Posterior vena cava (tissue), 2 donors: ENCODE data around the gene ABCG5. TPM values are rescaled to one million over a fixed set of nuclear protein-coding genes. Genes with fewer than 3 reads are reported as not detected.

Source experiments
- DNase-seq: peaks from one replicate; pipeline ENCODE4 v3.0.0-alpha.2; 2020; ENCODE audit warnings: low spot score
- intact Hi-C, 2 donors: fragments of 100-400 bp; cut with DNase I; formaldehyde crosslinking; loops; one replicate each; pipeline versions ENCODE4 v1.14.1 to v1.14.2; 2022 to 2023
- total RNA-seq, 2 donors: library from RNA; stranded (reverse); fragmentation: NEBNext Ultra II Directional; extraction: Animal tissue kit (Norgen Biotek cat#: 25700); gene quantifications; one replicate each; pipeline ENCODE4 v1.2.1, GENCODE V29; 2021
- donor health status: DM: yes; HTN: yes; CAD: no.
- donor health status: DM: yes; HTN: yes; CAD: no.

Gene ABCG5
- total RNA-seq, 2 donors from 2014 or later, result not detected

DNA sequence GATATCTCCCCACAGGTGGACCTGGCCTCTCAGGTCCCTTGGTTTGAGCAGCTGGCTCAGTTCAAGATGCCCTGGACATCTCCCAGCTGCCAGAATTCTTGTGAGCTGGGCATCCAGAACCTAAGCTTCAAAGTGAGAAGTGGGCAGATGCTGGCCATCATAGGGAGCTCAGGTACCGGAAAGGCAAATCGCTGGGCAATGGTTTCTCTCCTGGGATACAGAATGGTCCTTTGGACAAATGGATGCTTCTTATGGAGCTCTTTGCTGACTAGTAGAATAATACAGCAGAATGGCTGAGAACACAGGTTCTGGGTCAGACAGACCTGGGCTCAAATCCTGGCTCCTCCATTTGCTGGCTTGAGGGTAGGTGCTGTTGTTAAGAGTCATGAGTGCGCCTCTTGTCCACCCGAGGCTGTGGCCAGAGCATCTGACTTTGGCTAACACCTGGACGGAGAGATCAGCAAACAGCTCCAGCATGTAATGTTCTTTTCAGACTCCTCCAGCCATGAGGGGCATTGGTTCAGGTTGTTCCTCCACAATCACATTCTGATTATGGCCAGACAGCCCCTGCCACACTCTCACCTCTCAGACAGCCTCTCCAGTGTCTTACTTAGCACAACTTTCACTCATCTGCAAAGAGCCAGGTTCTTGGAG, 7.6 kb upstream of the ABCG5 start:
- no peak for DNase-seq
- intact Hi-C loops, result no loop called here

DNA sequence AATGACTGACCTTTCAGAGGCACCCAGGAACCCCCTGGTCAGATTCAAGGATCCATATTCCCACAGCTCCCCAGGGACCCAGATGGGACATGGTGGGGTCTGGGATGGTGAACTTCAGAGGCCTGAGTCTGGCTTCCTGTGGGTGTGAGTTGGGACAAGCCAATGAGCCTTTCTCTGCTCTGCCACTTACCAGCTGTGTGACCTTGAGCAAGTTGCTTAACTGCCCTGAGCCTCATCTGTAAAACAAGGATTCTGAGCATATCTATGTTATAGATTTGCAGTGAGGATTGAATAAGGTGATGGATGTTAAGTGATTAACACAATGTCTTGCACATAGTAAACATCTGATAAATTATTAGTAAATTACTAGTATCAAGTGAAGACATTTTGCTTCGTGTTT, 6.5 kb upstream of the ABCG5 start:
- DNase-seq, result no peak
- intact Hi-C loops, result no loop called here

DNA sequence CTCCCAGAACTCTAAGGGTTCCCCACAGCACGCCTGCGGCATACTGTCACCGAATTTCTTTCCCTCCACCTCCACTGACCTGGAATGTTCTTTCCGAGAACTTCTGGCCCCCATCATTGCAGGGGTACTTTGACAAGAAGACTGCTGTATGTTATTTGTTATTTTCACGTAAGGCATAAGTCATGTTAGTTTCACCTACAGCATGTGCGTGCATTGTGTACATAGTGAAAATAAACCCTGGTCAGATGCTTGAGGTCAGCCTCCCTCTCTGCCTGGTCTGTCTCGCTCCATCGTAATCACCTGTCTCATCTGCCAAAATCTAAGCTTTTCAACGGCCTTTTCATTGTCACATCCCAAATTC, 4.2 kb upstream of the ABCG5 start:
- no peak for DNase-seq
- intact Hi-C loops, result no loop called here

DNA sequence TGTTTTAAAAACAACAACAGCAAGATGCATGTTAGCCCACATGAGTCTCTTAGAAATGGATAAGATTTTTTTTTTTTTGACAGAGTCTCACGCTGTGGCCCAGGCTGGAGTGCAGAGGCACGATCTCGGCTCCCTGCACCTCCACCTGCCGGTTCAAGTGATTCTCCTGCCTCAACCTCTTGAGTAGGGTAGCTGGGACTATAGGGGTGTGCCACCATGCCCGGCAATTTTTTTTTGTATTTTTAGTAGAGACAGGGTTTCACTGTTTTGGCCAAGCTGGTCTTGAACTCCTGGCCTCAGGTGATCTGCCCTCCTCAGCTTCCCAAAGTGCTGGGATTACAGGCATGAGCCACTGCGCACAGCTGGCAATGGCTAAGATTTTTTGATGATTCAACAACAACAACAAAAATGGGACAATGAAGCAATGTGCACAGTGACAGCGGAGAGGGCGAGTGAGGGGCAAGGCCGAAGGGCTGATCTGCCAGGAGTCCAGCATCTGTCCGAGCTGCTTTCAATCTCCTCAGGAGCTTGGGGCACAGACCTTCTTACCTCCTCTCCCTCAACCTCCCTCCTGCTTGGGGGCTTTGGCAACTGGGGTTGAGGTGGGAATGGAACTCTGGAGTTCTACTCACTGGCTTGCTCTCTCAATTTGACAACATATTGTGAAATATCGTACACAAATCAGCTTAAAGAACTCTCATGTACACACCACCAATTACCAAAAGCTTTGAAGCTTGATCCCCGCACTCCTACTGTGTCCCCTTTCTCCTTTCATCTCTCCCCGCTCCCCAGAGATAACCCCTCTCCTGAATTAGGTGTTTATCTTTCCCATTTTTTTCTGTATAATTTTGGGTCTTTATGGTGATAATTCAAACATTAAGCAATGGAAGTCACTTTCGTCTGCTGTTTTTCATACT, 3.6 kb upstream of the ABCG5 start:
- intact Hi-C loops, result no loop called here
- DNase-seq, result no peak

DNA sequence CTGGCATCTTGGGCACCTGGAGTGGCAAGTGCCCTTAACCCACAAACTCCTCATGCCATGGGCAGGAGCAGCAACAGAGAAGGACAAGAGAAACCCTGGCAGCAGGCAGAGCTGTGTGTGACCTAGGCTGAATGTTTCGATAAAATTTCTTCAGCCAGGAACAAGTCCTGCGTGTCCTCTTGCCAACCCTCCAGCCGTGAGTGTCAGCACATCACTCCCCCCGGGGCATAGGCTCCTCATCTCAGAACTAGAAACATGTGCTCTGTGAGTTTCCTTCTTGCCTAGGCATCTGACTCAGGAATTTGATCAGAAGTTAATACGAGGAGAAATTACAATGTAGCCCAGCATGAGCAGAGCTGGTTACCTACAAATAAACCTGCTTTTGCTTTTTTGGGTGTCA, 2.3 kb upstream of the ABCG5 start:
- DNase-seq, result no peak
- intact Hi-C loops, result no loop called here

DNA sequence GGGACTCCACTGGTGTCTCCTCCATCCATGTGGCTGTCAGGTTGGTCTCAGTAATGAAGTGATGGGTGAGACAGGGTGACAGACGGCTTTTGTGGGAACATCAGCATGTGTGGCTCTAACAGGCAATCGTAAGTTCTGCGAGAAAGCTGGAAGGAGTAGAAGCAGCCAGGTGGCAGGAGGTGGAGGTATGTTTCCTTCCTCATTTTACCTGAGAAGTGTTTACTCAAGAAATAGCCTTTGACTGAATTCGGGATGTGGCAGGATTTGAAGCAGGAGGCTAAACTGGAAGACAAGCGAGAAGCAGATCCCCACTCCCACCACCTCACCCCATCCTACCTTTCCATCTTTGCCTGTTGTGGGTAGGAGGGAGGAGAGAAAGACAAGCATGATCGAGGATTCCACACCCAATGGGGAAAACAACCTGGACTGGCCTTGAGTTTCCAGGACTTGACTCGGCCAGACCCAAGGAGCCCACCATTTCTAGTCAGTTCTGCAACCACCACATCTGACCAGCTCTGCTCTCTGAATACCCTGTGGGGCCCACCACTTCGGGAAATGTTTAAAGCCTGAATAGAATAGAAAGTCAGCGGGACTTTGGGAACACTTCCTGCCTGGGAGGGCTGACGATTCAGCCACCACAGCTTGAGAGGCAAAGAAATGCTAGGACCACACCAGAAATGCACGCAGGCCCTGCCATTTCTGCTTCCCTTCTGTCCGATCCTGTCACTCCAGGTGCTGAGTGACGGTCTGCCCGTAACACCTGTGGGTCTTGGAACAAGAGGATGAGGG, 1.3 kb upstream of the ABCG5 start:
- intact Hi-C loops, result loop anchor here in 1 of 2 donors (10.0 kb wide), 1 partner anchor 845 kb away; no protein-coding TSS in a partner anchor
- no peak for DNase-seq

DNA sequence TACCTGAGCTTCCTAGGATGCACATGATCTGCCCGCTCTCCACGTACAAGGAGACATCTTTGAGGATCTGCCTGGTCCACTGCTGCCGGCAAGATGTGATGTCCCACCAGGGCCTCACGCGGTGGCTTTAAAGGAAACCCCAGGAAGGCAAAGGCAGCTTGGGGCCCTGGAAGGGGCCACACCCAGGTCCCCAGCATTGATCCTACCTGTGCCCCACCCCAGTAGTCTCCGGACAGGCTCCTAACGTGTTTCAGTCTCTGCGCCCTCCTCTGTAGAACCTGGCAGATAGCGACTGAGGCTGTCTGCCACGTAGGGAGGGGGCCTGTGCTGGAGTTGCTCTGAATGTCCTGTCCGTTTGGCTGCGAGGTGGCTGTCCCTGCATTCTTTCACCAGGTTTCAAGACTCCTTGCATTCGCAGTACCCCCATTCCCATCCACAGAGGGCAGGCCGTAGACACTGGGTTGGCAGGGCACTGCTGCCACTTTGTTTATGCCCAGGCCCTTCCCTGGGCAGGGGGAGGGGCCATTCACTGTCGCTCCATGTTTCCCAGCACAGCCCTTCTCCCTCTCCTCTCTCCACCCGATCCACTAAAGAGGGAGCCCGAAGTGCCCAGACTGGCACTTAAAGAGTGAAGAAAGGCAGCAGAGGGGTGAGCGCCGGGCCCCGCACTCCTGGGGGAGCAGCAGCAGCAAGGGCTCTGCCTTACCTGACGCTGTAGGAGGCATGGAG, 644 bp downstream of the ABCG5 start:
- intact Hi-C loops, result loop anchor here in 1 of 2 donors (10.0 kb wide), 1 partner anchor 847 kb away; no protein-coding TSS in a partner anchor
- no peak for DNase-seq

DNA sequence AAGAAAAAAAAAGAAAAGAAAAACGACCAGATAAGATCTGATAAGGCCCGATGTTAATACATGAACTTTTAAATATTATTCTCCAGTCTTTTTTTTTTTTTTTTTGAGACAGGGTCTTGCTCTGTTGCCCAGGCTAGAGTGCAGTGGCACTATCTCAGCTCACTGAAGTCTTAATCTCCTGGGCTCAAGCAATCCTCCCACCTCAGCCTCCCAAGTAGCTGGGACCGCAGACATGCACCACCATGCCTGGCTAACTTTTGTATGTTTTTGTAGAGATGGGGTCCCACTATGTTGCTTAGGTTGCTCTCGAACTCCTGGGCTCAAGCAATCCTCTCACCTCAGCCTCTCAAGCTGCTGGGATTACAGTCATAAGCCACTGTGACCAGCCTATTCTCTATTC, 1.6 kb downstream of the ABCG5 start:
- intact Hi-C loops, result loop anchor here in 1 of 2 donors (10.0 kb wide), 1 partner anchor 848 kb away; no protein-coding TSS in a partner anchor
- no peak for DNase-seq

DNA sequence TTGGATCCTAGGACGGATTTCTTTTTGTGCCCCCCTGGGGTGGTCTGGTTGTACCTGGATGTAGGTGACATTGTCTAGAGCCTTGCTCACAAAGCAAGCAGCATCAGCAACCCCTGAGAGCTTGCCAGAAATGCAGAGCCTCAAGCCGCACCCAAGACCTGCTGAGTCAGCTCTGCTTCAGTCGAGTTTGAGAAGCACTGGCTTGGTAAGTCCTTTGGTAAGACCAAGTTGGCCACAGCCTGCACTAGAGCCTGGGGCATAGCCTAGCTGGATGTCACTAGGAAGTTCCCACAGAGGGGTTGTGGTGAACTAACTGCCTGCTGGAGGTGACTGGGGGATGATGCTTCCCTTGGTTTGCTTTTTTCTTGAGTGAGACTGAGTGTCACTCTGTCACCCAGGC, 6.2 kb downstream of the ABCG5 start:
- intact Hi-C loops, result loop anchor here in 1 of 2 donors (10.0 kb wide), 1 partner anchor 852 kb away; no protein-coding TSS in a partner anchor
- no peak for DNase-seq

DNA sequence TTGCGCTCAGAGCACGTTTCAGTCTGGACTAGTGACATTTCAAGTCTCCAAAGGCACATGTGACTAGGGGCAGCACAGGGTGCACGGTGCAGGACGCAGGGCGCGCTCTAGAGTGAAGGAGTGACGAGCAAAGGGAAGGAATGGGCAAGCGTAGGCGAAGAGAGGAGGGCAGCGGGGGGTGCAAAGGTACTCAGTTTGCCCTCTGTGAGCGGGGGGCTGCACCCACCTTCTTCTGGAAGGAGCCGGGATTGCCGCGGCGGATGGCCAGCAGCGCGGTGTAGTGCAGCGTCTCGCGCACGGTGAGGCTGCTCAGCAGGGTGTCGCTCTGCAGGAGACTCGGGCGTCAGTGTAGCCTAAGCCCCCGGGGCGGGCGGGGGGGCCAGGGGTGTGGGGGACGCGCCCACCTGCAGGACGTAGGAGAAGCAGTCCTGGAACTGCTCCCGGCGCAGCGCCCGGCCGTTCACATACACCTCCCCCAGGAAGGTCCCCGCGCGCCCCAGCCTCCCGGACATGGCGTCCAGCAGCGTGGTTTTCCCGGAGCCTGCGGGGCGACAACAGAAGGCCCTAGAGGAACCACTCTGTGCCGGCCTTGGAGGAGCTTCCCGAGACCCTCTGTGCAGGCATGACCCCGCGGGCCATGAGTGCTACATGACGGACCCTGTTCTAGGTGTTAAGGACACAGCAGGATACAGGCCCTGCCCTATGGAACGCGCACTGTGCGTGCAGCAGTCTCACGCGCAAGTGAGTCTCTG, 6.9 kb downstream of the ABCG5 start:
- peak; percentile 82 for DNase-seq
- intact Hi-C loops, result loop anchor here in 1 of 2 donors (10.0 kb wide), 1 partner anchor 853 kb away; no protein-coding TSS in a partner anchor

DNA sequence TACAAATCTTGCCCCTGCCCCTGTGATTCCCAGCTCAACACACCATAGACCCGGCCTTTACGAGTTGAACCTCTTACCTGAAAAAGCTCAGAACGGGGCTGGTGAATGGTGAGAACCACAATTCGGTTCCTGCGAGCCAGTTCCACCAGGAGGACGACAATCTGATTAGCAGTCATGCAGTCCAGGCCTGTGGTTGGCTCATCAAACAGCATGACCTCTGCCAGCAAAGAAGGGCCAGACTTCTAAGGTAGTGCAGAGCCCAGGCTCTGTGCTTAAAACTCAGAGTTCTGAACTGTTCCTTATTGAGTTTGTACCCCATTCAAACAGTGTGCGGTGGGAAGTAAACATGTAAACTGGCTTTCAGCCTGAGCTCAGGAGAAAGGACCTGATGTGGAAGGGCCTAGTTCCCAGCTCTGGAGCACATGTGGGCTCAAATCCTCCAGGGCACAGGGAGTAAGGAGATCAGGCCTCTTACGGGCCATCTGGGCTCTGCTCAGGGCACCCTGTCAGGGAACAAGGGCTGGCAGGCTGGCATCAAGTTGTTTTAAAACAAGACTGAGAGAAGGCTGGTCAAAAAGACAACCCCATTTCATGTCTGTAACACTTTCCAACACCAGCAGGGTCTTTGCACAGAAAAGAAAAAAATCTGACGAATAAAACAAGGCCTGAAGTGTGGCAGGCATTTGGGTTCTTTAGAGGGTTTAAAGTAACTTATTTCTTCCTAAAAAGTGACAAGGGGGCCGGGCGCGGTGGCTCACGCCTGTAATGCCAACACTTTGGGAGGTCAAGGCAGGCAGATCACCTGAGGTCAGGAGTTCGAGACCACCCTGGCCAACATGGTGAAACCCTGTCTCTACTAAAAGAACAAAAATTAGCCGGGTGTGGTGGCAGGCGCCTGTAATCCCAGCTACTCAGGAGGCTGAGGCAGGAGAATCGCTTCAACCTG, 12.1 kb downstream of the ABCG5 start:
- DNase-seq, result no peak
- intact Hi-C loops, result no loop called here

DNA sequence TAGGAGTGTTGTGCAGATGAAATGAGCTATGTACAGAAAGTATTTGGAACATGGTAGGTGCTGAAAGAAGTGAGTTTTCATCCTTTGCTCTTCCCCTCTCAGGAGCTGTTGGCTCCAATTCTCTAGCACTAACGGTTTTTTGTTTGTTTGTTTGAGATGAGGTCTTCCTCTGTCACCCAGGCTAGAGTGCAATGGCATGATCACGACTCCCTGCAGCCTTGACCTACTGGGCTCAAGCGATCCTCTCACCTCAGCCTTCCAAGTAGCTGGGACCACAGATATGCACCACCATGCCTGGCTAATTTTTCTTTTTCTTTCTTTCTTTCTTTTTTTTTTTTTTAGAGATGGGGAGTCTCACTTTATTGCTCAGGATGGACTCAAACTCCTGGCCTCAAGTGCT, 12.8 kb downstream of the ABCG5 start:
- DNase-seq, result no peak
- intact Hi-C loops, result no loop called here

DNA sequence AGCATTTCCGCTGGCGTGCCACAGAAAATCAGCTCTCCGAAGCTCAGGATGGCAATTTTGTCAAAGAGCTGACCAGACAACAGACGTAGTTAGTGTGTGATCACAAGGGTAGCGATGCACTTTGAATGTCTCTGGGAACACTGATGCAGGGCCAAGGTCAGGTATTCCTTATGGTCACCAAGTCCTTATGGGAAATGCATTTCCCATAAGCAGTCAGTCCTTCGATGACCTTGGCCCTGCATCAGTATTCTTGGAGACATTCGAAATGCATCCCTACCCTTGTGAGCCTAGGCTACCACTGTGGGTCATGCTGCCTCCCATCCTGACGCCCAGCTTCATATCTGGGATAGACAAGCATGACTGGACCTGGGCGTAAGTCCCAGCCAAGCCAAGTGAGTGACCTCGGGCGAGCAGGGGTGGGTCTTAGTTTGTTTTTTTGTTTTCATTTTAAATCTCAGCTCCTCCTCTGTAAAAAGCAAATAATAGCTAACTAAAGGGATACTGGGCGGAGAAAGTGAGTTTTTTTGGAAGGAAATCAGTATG, 13.6 kb downstream of the ABCG5 start:
- intact Hi-C loops, result no loop called here
- DNase-seq, result no peak

DNA sequence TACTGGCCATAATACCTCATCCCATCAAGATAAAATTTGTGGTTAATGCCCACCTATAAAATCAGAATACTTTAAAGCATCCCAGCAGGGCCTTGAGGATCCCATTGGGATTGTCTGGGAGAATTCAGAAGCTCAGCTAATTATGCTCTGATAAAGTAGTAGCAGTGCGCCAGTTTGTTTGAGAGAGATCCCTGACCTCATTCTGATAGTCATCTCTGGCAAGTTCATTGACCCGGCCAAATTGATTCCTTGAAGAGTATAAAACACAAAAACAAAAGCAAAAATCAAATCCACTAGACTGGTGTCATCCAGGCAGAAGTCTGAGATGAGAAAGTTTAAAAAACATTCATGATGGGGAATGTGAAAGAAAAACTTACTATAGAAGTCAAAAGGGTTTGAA, 14.1 kb downstream of the ABCG5 start:
- DNase-seq, result no peak
- intact Hi-C loops, result no loop called here

DNA sequence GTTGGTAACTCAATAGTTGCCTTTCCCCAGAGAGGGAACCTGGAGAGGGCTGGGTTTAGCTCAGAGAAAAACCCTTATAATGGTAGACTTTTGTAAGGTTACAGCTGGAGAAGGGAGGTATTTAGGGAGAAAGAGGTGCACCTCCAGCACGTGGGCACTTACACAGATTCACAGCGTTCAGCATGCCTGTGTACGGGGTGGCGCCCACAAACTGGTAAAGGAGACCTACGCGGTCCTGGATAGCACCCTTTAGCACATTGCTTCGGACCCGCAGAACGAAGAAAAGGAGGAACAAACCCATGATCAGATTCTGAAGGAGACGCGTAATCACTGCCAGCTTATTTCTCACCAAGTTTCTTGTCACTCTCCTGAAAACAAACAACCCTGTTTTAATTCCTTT, 14.9 kb downstream of the ABCG5 start:
- no peak for DNase-seq
- intact Hi-C loops, result no loop called here

DNA sequence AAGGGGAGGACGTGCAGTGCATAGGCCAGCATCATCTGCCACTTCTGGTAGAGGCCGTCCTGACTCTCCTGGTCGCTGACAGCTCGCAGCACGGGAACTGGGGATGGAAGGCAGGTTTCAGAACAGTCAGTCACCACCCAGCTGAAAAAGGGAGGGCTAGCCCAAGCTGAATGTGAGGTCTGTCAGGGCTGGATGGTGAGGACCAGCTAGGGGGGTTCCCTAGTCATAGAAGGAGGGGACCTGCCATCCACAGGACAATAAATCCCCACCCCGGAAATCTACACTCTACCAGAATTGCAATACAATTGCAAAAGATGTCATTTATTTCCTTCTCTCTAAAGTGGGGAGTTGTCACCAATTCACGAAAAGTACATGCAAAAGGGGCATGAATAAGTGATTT, 15.8 kb downstream of the ABCG5 start:
- no peak for DNase-seq
- intact Hi-C loops, result no loop called here

DNA sequence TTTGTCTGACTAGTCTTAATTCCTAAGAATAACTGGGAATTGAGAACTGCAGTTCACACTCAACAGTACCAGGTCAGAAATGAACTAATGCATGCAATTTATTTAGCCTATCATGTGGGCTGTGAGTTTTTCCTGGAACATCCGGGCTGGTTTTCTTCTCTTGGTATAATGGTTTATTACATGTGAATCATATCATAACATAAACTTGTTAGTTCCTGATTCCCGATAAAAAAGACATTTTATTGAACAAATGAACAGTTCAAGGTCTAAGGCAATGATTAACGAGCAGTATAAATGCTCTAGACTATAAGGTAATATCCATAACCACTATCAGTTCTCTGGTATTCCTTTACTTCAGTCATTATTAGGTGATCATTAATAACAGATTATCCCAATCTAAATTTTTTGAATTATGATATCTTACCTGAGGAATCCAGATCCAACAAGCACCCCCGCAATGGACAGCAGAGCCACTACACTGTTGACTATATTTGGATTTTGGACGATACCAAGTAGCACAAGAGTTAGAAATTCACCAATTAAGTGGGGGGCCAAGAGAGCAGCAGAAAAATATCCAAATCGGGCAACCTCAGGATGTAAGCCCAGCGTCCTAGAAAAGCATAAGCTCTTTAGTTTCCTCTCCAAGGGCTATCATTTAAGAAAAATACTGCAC, 19.0 kb downstream of the ABCG5 start:
- intact Hi-C loops, result no loop called here
- DNase-seq, result no peak
